Peyer's patch (tissue), 4 donors: ENCODE data around the gene KLRC4.
A peak's percentile ranks its signal among the peaks of the same experiment; 100 is the strongest.

ENCODE experiments used
- CTCF ChIP-seq, 6 experiments: fragments of 450-650 bp in 4 of 6; fragments of 200-600 bp in 2 of 6; sonication (generic) in 1 of 6; IDR thresholded peaks; one replicate each; pipeline ENCODE4 v1.5.1; 2017 to 2019; ENCODE audit warnings: antibody characterized with exemption in 6 of 6, mild to moderate bottlenecking in 3 of 6, moderate library complexity in 1 of 6
- POLR2A ChIP-seq, 2 donors: fragments of 450-650 bp; IDR thresholded peaks; one replicate each; pipeline ENCODE4 v1.5.1; 2017; ENCODE audit warnings: antibody characterized with exemption in 2 of 2, mild to moderate bottlenecking in 2 of 2, moderate library complexity in 2 of 2

- TF ChIP-seq POLR2A (IDR thresholded peaks at IDR 0.05) = no peak
- TF ChIP-seq CTCF (IDR thresholded peaks at IDR 0.05) = peak in 2 of 6 experiments; percentile 18 to 24
These were observed 43.7 kb downstream of the KLRC4 start for GRCh38 chr12:10365696-10366405.
